HEK293 (cell line): ENCODE results near the gene NRSN2.

Experiments
- GLIS2 ChIP-seq: fragments of 450-650 bp; formaldehyde crosslinking; IDR thresholded peaks from 2 replicates; pipeline ENCODE4 v1.5.1; 2016; ENCODE audit warnings: missing biosample characterization, missing genetic modification characterization
- HOXD13 ChIP-seq: sonication (generic); formaldehyde crosslinking; IDR thresholded peaks from 2 replicates; pipeline ENCODE4 v1.8.0; 2022; ENCODE audit warnings: missing genetic modification reagents, borderline replicate concordance
- KLF10 ChIP-seq: fragments of 450-650 bp; IDR thresholded peaks from 2 replicates; pipeline ENCODE4 v1.5.1; 2018; ENCODE audit warnings: missing biosample characterization, mild to moderate bottlenecking, missing genetic modification characterization
- KLF17 ChIP-seq: fragments of 450-650 bp; formaldehyde crosslinking; IDR thresholded peaks from 2 replicates; pipeline ENCODE4 v1.5.1; 2016; ENCODE audit warnings: missing biosample characterization, missing genetic modification characterization
- SP7 ChIP-seq: fragments of 450-650 bp; formaldehyde crosslinking; IDR thresholded peaks from 2 replicates; pipeline ENCODE4 v1.5.1; 2016; ENCODE audit warnings: missing biosample characterization, missing genetic modification characterization
- YY2 ChIP-seq: fragments of 450-650 bp; formaldehyde crosslinking; IDR thresholded peaks from 2 replicates; pipeline ENCODE4 v1.5.1; 2016; ENCODE audit warnings: missing biosample characterization, missing genetic modification characterization
- ZBTB48 ChIP-seq: fragments of 450-650 bp; formaldehyde crosslinking; IDR thresholded peaks from 2 replicates; pipeline ENCODE4 v1.5.1; 2016; ENCODE audit warnings: missing biosample characterization, missing genetic modification characterization
- ZBTB8A ChIP-seq: fragments of 450-650 bp; formaldehyde crosslinking; IDR thresholded peaks from 2 replicates; pipeline ENCODE4 v1.5.1; 2016; ENCODE audit warnings: missing biosample characterization, missing genetic modification characterization
- ZFP69B ChIP-seq: fragments of 450-650 bp; formaldehyde crosslinking; IDR thresholded peaks from 2 replicates; pipeline ENCODE4 v1.5.1; 2016; ENCODE audit warnings: missing biosample characterization, missing genetic modification characterization
- ZNF335 ChIP-seq: fragments of 450-650 bp; formaldehyde crosslinking; conservative IDR thresholded peaks from 2 replicates; pipeline ENCODE4 v1.5.1; 2016; ENCODE audit warnings: missing biosample characterization, missing genetic modification characterization
- ZNF366 ChIP-seq: fragments of 450-650 bp; formaldehyde crosslinking; conservative IDR thresholded peaks from 2 replicates; pipeline ENCODE4 v1.5.1; 2016; ENCODE audit warnings: missing biosample characterization, missing genetic modification characterization
- ZNF600 ChIP-seq: fragments of 450-650 bp; formaldehyde crosslinking; IDR thresholded peaks from 2 replicates; pipeline ENCODE4 v1.5.1; 2016; ENCODE audit warnings: missing biosample characterization, missing genetic modification characterization
- ZNF843 ChIP-seq: fragments of 450-650 bp; formaldehyde crosslinking; IDR thresholded peaks from 2 replicates; pipeline ENCODE4 v1.5.1; 2016; ENCODE audit warnings: missing biosample characterization, missing genetic modification characterization
- ZXDB ChIP-seq: fragments of 450-650 bp; formaldehyde crosslinking; IDR thresholded peaks from 2 replicates; pipeline ENCODE4 v1.5.1; 2016; ENCODE audit warnings: missing biosample characterization, missing genetic modification characterization
- TF ChIP-seq, protein P1 (sequence below): fragments of 450-650 bp; formaldehyde crosslinking; conservative IDR thresholded peaks from 2 replicates; pipeline ENCODE4 v1.5.1; 2016; ENCODE audit warnings: low read depth, missing biosample characterization, missing genetic modification characterization
- TF ChIP-seq, protein P2 (sequence below): fragments of 450-650 bp; formaldehyde crosslinking; IDR thresholded peaks from 2 replicates; pipeline ENCODE4 v1.5.1; 2016; ENCODE audit warnings: missing biosample characterization, missing genetic modification characterization
- TF ChIP-seq, protein P3 (sequence below): fragments of 450-650 bp; formaldehyde crosslinking; IDR thresholded peaks from 2 replicates; pipeline ENCODE4 v1.5.1; 2016; ENCODE audit warnings: missing biosample characterization, missing genetic modification characterization
- TF ChIP-seq, protein P4 (sequence below): fragments of 450-650 bp; formaldehyde crosslinking; IDR thresholded peaks from 2 replicates; pipeline ENCODE4 v1.5.1; 2017; ENCODE audit warnings: missing biosample characterization, missing genetic modification characterization
- TF ChIP-seq, protein P5 (sequence below): fragments of 450-650 bp; formaldehyde crosslinking; IDR thresholded peaks from 2 replicates; pipeline ENCODE4 v1.5.1; 2016; ENCODE audit warnings: missing biosample characterization, missing genetic modification characterization

The NRSN2 gene

GRCh38 chr20:362271-363254, 15.7 kb downstream of the NRSN2 start (continued):
- TF ChIP-seq GLIS2 (tag by site-specific recombination) (no peak), ZFP69B (tag by site-specific recombination) (peak; percentile 1; the same call in 1 of the 2 replicates), SP7 (tag by site-specific recombination) (peak; percentile 32; the same call in 1 of the 2 replicates), HOXD13 (CRISPR knock-in tag) (peak; percentile 99), ZNF335 (tag by site-specific recombination) (peak; percentile 57), ZBTB8A (tag by site-specific recombination) (0 out of 2 replicates have a peak, but pooled peaks have one; percentile 13), KLF17 (tag by site-specific recombination) (no peak), ZNF600 (tag by site-specific recombination) (peak; percentile 80), ZNF843 (no peak), ZBTB48 (tag by site-specific recombination) (peak; percentile 73), ZXDB (tag by site-specific recombination) (peak; percentile 69; the same call in 1 of the 2 replicates), ZNF366 (tag by site-specific recombination) (peak; percentile 89), YY2 (tag by site-specific recombination) (0 out of 2 replicates have a peak, but pooled peaks have one; percentile 15), KLF10 (tag by site-specific recombination) (no peak)
- TF ChIP-seq, protein P1, sequence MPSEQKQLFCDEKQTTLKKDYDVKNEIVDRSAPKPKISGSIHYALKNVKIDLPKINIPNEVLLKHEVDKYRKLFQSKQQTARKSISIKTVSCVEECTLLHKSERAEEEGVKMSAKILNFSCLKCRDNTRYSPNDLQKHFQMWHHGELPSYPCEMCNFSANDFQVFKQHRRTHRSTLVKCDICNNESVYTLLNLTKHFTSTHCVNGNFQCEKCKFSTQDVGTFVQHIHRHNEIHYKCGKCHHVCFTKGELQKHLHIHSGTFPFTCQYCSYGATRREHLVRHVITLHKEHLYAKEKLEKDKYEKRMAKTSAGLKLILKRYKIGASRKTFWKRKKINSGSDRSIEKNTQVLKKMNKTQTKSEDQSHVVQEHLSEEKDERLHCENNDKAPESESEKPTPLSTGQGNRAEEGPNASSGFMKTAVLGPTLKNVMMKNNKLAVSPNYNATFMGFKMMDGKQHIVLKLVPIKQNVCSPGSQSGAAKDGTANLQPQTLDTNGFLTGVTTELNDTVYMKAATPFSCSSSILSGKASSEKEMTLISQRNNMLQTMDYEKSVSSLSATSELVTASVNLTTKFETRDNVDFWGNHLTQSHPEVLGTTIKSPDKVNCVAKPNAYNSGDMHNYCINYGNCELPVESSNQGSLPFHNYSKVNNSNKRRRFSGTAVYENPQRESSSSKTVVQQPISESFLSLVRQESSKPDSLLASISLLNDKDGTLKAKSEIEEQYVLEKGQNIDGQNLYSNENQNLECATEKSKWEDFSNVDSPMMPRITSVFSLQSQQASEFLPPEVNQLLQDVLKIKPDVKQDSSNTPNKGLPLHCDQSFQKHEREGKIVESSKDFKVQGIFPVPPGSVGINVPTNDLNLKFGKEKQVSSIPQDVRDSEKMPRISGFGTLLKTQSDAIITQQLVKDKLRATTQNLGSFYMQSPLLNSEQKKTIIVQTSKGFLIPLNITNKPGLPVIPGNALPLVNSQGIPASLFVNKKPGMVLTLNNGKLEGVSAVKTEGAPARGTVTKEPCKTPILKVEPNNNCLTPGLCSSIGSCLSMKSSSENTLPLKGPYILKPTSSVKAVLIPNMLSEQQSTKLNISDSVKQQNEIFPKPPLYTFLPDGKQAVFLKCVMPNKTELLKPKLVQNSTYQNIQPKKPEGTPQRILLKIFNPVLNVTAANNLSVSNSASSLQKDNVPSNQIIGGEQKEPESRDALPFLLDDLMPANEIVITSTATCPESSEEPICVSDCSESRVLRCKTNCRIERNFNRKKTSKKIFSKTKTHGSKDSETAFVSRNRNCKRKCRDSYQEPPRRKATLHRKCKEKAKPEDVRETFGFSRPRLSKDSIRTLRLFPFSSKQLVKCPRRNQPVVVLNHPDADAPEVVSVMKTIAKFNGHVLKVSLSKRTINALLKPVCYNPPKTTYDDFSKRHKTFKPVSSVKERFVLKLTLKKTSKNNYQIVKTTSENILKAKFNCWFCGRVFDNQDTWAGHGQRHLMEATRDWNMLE: peak; percentile 38; the same call in 1 of the 2 replicates
- TF ChIP-seq, protein P2, sequence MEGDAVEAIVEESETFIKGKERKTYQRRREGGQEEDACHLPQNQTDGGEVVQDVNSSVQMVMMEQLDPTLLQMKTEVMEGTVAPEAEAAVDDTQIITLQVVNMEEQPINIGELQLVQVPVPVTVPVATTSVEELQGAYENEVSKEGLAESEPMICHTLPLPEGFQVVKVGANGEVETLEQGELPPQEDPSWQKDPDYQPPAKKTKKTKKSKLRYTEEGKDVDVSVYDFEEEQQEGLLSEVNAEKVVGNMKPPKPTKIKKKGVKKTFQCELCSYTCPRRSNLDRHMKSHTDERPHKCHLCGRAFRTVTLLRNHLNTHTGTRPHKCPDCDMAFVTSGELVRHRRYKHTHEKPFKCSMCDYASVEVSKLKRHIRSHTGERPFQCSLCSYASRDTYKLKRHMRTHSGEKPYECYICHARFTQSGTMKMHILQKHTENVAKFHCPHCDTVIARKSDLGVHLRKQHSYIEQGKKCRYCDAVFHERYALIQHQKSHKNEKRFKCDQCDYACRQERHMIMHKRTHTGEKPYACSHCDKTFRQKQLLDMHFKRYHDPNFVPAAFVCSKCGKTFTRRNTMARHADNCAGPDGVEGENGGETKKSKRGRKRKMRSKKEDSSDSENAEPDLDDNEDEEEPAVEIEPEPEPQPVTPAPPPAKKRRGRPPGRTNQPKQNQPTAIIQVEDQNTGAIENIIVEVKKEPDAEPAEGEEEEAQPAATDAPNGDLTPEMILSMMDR: peak; percentile 92
- TF ChIP-seq, protein P3, sequence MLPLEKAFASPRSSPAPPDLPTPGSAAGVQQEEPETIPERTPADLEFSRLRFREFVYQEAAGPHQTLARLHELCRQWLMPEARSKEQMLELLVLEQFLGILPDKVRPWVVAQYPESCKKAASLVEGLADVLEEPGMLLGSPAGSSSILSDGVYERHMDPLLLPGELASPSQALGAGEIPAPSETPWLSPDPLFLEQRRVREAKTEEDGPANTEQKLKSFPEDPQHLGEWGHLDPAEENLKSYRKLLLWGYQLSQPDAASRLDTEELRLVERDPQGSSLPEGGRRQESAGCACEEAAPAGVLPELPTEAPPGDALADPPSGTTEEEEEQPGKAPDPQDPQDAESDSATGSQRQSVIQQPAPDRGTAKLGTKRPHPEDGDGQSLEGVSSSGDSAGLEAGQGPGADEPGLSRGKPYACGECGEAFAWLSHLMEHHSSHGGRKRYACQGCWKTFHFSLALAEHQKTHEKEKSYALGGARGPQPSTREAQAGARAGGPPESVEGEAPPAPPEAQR (tag by site-specific recombination): 0 out of 2 replicates have a peak, but pooled peaks have one; percentile 23
- TF ChIP-seq, protein P4, sequence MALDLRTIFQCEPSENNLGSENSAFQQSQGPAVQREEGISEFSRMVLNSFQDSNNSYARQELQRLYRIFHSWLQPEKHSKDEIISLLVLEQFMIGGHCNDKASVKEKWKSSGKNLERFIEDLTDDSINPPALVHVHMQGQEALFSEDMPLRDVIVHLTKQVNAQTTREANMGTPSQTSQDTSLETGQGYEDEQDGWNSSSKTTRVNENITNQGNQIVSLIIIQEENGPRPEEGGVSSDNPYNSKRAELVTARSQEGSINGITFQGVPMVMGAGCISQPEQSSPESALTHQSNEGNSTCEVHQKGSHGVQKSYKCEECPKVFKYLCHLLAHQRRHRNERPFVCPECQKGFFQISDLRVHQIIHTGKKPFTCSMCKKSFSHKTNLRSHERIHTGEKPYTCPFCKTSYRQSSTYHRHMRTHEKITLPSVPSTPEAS (tag by site-specific recombination): peak; percentile 72; the same call in 1 of the 2 replicates
- TF ChIP-seq, protein P5, sequence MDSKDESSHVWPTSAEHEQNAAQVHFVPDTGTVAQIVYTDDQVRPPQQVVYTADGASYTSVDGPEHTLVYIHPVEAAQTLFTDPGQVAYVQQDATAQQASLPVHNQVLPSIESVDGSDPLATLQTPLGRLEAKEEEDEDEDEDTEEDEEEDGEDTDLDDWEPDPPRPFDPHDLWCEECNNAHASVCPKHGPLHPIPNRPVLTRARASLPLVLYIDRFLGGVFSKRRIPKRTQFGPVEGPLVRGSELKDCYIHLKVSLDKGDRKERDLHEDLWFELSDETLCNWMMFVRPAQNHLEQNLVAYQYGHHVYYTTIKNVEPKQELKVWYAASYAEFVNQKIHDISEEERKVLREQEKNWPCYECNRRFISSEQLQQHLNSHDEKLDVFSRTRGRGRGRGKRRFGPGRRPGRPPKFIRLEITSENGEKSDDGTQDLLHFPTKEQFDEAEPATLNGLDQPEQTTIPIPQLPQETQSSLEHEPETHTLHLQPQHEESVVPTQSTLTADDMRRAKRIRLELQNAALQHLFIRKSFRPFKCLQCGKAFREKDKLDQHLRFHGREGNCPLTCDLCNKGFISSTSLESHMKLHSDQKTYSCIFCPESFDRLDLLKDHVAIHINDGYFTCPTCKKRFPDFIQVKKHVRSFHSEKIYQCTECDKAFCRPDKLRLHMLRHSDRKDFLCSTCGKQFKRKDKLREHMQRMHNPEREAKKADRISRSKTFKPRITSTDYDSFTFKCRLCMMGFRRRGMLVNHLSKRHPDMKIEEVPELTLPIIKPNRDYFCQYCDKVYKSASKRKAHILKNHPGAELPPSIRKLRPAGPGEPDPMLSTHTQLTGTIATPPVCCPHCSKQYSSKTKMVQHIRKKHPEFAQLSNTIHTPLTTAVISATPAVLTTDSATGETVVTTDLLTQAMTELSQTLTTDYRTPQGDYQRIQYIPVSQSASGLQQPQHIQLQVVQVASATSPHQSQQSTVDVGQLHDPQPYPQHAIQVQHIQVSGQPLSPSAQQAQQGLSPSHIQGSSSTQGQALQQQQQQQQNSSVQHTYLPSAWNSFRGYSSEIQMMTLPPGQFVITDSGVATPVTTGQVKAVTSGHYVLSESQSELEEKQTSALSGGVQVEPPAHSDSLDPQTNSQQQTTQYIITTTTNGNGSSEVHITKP (tag by site-specific recombination): peak; percentile 84
